ENCODE measurements around the gene ANKUB1. TPM values are rescaled to one million over a fixed set of nuclear protein-coding genes. Genes with fewer than 3 reads are reported as not detected.
A peak's percentile ranks its signal among the peaks of the same experiment; 100 is the strongest.

Gene ANKUB1
- total RNA-seq, 1 experiment from 2014 or later: not detected

GRCh38 chr3:149763565-149764195, 28.7 kb downstream of the ANKUB1 start:
- DNase-seq (ENCODE audit: low spot score): no peak

- DNase-seq (ENCODE audit: low spot score): no peak
Measured at GRCh38 chr3:149753717-149754116, 38.6 kb downstream of the ANKUB1 start.

- no peak for DNase-seq (ENCODE audit: low spot score)
Measured at GRCh38 chr3:149752788-149753136, 39.6 kb downstream of the ANKUB1 start.

- peak; percentile 81 for DNase-seq (ENCODE audit: low spot score)
Measured at GRCh38 chr3:149752051-149752787, 40.1 kb downstream of the ANKUB1 start, which contains the start of gene COMMD2. Gene COMMD2 (minus strand): TSS chr3:149752489. CDS start chr3:149752444, 45 bp downstream.

GRCh38 chr3:149751551-149751950, 40.8 kb downstream of the ANKUB1 start:
- no peak for DNase-seq (ENCODE audit: low spot score)

- no peak for DNase-seq (ENCODE audit: low spot score)
Measured at GRCh38 chr3:149744606-149745005, 47.7 kb downstream of the ANKUB1 start.

GRCh38 chr3:149744151-149744550, 48.2 kb downstream of the ANKUB1 start:
- DNase-seq (ENCODE audit: low spot score): no peak

- no peak for DNase-seq (ENCODE audit: low spot score)
Measured at GRCh38 chr3:149739396-149739795, 53.0 kb downstream of the ANKUB1 start.

- DNase-seq (ENCODE audit: low spot score): no peak
Measured at GRCh38 chr3:149738876-149739275, 53.5 kb downstream of the ANKUB1 start.

GRCh38 chr3:149736953-149737205, 55.5 kb downstream of the ANKUB1 start:
- no peak for DNase-seq (ENCODE audit: low spot score)

- DNase-seq (ENCODE audit: low spot score): peak; percentile 48
Measured at GRCh38 chr3:149736175-149736952, 56.0 kb downstream of the ANKUB1 start.

- DNase-seq (ENCODE audit: low spot score): no peak
Measured at GRCh38 chr3:149732234-149732633, 60.1 kb downstream of the ANKUB1 start.

- DNase-seq (ENCODE audit: low spot score): no peak
Measured at GRCh38 chr3:149727656-149728055, 64.7 kb downstream of the ANKUB1 start.

- DNase-seq (ENCODE audit: low spot score): no peak
Measured at GRCh38 chr3:149726716-149727407, 65.5 kb downstream of the ANKUB1 start.

GRCh38 chr3:149723781-149724180, 68.6 kb downstream of the ANKUB1 start:
- DNase-seq (ENCODE audit: low spot score): no peak

GRCh38 chr3:149720918-149721317, 71.4 kb downstream of the ANKUB1 start:
- no peak for DNase-seq (ENCODE audit: low spot score)

- peak; percentile 73 for DNase-seq (ENCODE audit: low spot score)
Measured at GRCh38 chr3:149717391-149718056, 74.8 kb downstream of the ANKUB1 start.

- no peak for DNase-seq (ENCODE audit: low spot score)
Measured at GRCh38 chr3:149716984-149717383, 75.4 kb downstream of the ANKUB1 start.

GRCh38 chr3:149715247-149715646, 77.1 kb downstream of the ANKUB1 start:
- no peak for DNase-seq (ENCODE audit: low spot score)

GRCh38 chr3:149713730-149714654, 78.4 kb downstream of the ANKUB1 start:
- DNase-seq (ENCODE audit: low spot score): no peak
